Medulla oblongata (tissue), 1 donor: ENCODE data around the gene PHKG1.
"Not testable (repeated sequence)": the region's sequence is repeated elsewhere in the genome, so short reads cannot be mapped to it uniquely, and the experiment has no call there.

ENCODE experiments used
- DNase-seq: peaks from one replicate; pipeline ENCODE4 v3.0.0-alpha.2; 2015; ENCODE audit errors: extremely low spot score

PHKG1 gene

GRCh38 chr7:56083150-56083785, 9.5 kb downstream of the PHKG1 start:
- DNase-seq: peak; percentile 75

- DNase-seq: no peak
Measured at GRCh38 chr7:56081626-56082340, 11.0 kb downstream of the PHKG1 start.

GRCh38 chr7:56080726-56081435, 11.9 kb downstream of the PHKG1 start:
- not testable (repeated sequence) for DNase-seq

- DNase-seq: peak; percentile 92
Measured at GRCh38 chr7:56079450-56080185, 13.1 kb downstream of the PHKG1 start.

- DNase-seq: no peak
Measured at GRCh38 chr7:56078196-56078595, 14.6 kb downstream of the PHKG1 start.

DNA sequence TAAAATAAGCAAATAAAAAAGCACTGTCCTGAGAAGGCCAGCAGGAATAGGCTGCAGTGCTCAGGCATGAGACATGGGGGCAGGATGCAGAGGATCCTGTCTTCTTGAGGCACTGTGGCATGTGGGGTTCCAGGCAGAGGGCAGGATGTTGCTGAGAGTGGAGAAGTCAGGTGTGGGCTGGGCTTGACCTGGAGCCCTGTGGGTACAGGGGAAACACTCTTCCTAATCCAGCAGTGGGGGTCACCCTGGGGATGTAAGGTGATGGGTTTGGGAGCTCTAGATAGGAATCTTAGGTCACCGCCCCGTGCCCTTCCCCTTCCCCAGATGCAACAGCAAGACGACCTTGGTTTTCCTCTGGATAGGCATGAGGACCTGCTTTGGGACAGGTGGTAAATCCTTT, 15.1 kb downstream of the PHKG1 start:
- no peak for DNase-seq

DNA sequence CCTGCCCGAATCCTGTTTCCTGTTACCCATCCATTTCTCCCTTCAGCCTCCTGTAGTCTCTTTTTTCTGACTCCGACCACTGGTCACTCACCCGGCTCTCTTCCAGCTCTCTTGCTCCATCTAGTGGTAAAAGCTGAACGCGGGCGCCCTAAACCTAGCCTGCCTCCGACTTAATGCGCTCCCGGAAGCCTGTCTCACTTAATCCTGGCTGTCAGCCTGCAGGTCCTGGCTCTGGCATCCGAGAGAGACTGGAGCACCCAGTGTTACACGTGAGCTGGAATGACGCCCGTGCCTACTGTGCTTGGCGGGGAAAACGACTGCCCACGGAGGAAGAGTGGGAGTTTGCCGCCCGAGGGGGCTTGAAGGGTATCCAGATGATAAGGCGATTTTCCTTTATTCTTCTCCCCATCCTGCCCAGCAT, 18.4 kb downstream of the PHKG1 start:
- DNase-seq: peak; percentile 87

DNA sequence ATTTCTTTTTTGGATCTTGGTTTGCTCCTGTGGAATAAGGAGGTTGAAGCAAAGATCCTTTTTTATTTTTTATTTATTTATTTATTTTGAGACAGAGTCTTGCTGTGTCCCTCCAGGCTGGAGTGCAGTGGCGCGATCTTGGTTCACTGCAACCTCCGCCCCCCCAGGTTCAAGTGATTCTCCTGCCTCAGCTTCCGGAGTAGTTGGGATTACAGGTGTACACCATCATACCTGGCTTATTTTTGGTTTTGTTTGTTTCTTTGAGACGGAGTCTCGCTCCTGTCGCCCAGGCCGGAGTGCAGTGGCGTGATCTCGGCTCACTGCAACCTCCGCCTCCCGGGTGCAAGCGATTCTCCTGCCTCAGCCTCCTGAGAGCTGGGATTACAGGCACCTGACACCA, 26.4 kb downstream of the PHKG1 start:
- DNase-seq: not testable (repeated sequence)

GRCh38 chr7:56063882-56064625, 28.7 kb downstream of the PHKG1 start, which contains the start of gene SUMF2:
Gene SUMF2 (plus strand): TSS chr7:56064286. CDS start chr7:56064312, 26 bp downstream.
- peak; percentile 94 for DNase-seq

DNA sequence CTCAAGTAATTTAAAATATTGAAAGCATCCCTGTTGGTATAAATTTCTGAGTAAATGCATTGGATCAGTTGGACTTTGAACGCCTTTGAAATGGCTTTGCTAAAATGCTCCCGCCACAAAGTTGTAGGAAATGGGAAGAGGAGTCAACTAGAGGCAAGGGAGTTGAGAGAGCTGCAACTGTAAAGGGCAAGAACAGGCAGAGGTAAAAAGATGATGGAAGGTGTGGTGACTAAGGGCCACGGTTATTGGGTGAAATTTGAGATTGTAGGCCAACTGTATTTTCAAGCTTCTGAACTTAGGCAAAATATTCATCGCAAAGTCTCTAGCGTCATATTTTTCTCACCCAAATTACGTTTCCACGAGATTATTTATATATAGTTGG, 29.3 kb downstream of the PHKG1 start:
- no peak for DNase-seq

DNA sequence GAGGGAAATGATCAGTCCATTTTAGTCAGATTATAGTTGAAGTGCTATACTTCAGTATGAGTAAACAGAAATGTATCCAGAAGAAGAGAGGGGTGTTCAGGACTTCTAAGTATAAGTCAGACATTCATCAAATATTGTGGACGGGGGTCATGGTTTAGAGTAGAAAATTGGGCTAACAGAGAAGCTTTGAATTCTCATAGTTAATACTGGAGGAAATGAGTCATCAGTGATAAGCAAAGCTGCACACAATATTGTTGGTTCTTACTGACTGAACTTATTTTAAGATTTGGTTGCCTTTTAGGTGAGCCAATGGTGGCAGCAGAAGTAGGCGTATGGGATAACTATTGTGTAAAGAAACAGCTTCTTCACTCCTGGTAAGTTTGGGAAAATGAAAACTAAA, 30.4 kb downstream of the PHKG1 start:
- DNase-seq: no peak

DNA sequence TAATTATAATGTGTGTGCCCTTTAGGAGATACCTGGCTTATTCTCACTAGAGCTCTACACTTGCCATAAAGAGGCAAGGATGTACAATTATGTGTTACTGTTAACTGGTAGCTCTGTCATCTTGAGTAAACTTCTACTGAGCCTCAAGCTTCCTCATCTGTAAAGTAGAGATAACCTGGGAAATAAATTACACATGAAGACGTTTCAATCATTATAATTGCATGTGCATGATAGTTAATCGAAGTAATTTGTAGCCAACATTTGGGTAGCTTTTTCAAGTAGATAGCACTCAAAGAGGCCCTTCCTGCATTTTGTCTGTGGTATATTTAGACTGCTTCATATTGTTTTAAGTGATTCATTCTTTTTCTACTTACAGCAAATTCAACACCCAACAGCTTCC, 38.8 kb downstream of the PHKG1 start:
- DNase-seq: no peak

DNA sequence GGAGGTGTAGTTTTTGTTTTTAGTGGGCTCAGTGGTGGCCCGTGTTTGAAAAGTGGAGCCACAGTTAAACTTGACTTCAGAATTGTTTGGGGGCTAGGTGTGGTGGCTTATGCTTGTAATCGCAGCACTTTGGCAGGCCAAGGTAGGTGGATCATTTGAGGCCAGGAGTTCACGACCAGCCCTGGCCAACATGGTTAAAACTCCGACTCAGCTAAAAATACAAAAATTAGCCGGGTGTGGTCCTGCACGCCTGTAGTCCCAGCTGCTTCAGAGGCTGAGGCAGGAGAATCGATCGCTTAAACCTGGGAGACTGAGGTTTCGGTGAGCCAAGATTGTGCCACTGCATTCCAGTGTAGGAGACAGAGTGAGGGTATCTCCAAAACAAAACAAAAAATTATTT, 39.4 kb downstream of the PHKG1 start:
- no peak for DNase-seq

GRCh38 chr7:56051339-56052191, 41.2 kb downstream of the PHKG1 start, which contains the start of the genes CCT6A and PSPH:
Gene CCT6A (plus strand): TSS chr7:56051765. CDS start chr7:56051849, 84 bp downstream.
Gene PSPH (minus strand): TSS chr7:56051444. CDS start chr7:56021212, 30,232 bp downstream.
- DNase-seq: peak; percentile 98

DNA sequence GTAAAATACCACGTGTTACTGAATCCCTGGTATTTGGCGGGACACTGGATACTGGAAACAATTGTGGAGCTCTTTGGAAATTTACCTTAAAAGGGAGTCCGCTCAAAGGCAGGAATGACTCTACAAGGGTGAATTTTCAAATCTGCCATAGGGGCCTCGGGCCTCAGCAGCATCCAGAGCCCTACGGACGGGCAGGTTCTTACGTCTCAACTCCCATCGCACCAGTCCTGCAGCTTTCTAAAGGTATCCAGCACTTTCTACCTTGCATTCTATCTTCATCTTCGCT, 41.8 kb downstream of the PHKG1 start:
- DNase-seq: no peak

- DNase-seq: not testable (repeated sequence)
Measured at GRCh38 chr7:56048763-56049162, 44.0 kb downstream of the PHKG1 start.

DNA sequence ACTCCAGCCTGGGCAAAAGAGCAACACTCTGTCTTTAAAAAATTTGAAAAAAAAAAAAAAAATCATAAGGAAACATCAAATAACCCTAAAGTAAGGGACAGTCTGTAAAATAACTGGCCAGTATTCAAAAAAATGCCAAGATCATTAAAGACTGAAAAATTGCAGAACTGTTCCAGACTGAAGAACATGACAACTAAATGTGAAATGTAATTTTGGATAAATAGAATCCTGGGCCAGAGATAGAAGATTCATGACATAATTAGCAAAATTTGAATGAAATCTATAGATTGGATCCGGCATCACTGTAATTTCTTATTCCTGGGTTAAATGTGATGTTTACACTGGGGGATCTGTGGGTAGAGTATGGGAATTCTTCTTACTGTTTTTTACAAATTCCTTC, 44.5 kb downstream of the PHKG1 start:
- DNase-seq: no peak

DNA sequence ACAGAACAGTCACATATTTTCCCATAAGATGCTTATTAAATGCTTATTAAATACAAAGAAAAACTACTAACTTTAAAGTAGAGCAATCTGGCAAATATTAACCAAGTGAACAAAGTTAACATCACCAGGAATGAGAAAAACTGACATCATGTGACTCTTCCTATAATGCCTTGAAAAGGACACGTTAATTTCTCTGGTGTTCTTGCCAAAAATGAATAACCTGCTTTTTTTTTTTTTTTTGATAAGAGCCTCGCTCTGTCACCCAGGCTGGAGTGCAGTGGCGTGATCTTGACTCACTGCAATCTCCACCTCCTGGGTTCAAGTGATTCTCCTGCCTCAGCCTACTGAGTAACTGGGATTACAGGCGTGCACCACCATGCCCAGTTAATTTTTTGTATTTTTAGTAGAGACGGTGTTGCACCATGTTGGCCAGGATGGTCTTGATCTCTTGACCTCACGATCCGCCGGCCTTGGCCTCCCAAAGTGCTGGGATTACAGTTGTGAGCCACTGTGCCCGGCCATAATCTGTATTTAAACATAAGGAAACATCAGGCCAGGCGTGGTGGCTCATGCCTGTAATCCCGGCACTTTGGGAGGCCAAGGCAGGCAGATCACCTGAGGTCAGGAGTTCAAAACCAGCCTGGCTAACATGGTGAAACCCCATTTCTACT, 45.2 kb downstream of the PHKG1 start:
- DNase-seq: not testable (repeated sequence)

DNA sequence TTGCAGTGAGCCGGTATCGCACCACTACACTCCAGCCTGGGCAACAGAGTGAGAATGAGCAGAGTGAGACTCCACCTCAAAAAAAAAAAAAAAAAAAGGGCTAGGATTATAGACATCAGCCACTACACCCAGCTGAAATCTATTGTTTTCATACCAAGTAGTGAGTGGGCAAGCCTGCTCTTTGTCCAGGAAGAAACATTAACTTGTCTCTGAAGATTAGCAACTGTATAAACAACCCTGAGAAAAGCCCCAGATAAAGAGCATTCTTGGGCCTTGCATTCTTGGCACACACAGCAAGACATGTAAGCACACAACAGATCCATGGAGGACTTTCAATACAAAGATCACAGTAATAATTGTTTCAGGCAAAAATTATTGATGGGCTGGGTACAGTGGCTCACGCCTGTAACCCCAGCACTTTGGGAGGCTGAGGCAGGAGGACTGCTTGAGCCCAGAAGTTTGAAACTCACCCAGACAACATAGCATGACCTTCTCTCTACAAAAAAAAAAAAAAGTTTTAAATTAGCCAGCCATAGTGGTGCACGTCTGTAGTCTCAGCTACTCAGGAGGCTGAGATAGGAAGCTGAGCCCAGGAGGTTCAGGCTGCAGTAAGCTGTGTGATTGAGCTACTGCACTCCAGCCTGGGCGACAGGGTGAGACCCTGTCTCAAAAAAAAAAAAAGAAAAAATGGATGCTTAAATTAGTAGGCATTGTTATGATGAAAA, 45.9 kb downstream of the PHKG1 start:
- DNase-seq: no peak
